Choroid plexus epithelial cell (primary cell): ENCODE results near the gene SPACA6.
A peak's percentile ranks its signal among the peaks of the same experiment; 100 is the strongest.

Source experiments
- DNase-seq: peaks from one replicate; pipeline ENCODE4 v3.0.0-alpha.2; 2010; ENCODE audit warnings: low read depth
- H3K4me3 ChIP-seq: 2 replicates; pipeline ENCODE4 v1.5.1; 2011; ENCODE audit warnings: low read depth, mild to moderate bottlenecking, control low read depth, low read length, moderate library complexity
- CTCF ChIP-seq: conservative IDR thresholded peaks from 2 replicates; pipeline ENCODE4 v1.5.1; 2011; ENCODE audit warnings: low read depth, mild to moderate bottlenecking, control low read depth, inconsistent platforms, low read length, moderate library complexity

The SPACA6 gene

GRCh38 chr19:51706885-51707284, 13.8 kb downstream of the SPACA6 start:
- no peak for TF ChIP-seq CTCF
- no peak overlapping the region for H3K4me3 ChIP-seq
- DNase-seq = peak; percentile 0

GRCh38 chr19:51708811-51709210, 15.7 kb downstream of the SPACA6 start:
- TF ChIP-seq CTCF = no peak
- no peak overlapping the region for H3K4me3 ChIP-seq
- DNase-seq = no peak

DNA sequence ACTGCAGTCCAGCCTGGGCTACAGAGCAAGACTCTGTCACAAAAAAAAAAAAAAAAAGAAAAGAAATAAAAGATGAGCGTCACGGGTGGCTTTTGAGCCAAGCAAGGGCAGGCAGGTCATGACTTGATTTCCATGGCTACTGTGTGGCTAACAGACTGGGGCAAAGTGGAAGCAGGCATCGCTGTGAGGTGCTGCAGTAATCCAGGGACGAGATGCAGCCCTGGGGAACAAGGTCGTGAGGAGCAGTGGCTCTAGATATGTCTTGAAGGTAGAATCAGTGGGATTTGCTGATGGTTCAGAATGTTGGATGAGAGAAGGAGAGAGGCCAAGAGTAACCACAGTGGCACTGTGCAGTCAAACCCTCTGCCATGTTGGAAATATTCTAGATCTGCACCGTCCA, 16.4 kb downstream of the SPACA6 start:
- no peak overlapping the region for H3K4me3 ChIP-seq
- no peak for TF ChIP-seq CTCF
- DNase-seq = no peak

GRCh38 chr19:51710163-51710562, 17.0 kb downstream of the SPACA6 start:
- no peak for DNase-seq
- no peak for TF ChIP-seq CTCF
- no peak overlapping the region for H3K4me3 ChIP-seq

GRCh38 chr19:51711702-51712101, 18.6 kb downstream of the SPACA6 start:
- no peak for DNase-seq
- no peak overlapping the region for H3K4me3 ChIP-seq
- TF ChIP-seq CTCF = no peak

GRCh38 chr19:51712461-51713081, 19.4 kb downstream of the SPACA6 start:
- peak; percentile 81 for DNase-seq
- H3K4me3 ChIP-seq = no peak overlapping the region
- peak; percentile 73 for TF ChIP-seq CTCF
